ENCODE results near the gene STX16. TPM values are rescaled to one million over a fixed set of nuclear protein-coding genes. Genes with fewer than 3 reads are reported as not detected.
"Not testable (repeated sequence)": the region's sequence is repeated elsewhere in the genome, so short reads cannot be mapped to it uniquely, and the experiment has no call there.

Gene STX16
- total RNA-seq, 1 experiment from 2014 or later = 21.4 TPM

DNA sequence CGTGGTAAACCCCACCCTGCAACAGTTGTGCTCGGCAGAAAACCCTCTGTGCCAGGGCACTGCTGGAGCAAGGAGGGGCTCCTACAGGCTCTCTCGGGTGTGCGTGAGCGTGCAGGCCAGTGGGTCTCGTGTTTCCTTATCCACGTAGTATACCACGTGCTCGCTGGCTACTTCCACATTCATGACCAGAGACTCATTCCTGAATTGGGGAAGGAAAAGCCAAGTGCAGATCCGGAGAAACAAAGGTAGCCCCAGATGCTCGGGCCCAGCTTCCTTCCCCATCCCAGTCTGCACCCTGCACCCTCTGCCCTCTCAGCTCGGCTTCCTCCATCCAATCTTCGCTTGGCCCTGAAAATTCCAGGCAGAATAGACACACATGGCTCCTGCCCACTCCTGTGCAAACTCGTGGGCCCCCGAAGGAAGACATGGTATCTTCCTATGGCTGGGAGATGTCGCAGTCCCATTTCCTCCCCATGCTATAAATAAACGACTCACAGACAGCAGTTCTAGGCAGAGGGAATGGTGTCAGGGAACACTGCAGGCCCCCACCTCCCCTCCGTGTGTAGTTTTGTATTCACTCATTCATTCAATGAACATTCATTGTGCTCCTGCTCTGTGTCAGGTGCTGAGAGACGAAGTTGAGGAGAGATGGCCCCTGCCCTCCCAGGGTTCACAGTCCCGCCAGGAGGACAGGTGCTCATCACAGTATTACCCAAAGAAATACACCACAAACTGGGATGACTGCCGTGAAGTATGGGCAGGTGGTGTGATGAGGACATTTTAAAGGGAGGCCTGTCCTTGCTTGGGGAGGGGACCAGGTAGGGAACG lies 71.1 kb downstream of the STX16 start:
- no peak for DNase-seq (ENCODE audit: low read depth)

DNA sequence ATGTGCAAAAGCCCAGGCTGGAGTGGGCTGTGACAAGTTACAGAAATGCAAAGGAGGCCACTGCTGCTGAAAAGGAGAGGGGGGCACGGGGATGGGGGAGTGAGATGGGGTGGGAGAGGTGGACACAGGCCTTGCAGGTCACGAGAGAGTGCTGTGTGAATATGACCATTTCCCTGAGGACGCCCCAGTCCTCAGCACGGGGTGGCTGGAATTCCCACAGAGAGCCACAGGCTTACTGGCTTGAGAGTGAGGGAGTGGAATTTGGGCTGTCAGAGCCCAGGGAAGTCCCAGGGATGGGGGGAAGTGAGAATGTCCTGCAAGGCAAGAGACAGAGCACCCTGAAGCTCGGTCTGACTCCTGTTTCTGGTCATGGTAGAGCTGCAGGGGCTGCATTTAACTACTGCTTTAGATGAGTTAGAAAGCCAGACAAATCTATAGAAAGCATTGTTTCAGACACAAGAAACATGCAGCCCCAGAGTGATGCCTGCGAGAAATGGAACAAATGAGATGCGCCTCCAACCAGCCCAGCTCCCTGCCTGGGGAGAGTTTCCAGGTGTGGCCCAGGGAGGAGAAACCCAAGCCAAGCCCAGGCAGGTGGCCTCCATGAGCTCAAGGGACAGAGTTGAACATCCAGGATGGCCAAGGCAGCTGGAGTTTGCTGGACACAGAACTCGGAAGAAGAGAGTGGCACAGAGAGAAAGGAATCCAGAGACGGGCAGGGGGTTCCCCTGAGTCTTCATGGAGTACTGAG lies 72.0 kb downstream of the STX16 start:
- DNase-seq (ENCODE audit: low read depth) = no peak

DNA sequence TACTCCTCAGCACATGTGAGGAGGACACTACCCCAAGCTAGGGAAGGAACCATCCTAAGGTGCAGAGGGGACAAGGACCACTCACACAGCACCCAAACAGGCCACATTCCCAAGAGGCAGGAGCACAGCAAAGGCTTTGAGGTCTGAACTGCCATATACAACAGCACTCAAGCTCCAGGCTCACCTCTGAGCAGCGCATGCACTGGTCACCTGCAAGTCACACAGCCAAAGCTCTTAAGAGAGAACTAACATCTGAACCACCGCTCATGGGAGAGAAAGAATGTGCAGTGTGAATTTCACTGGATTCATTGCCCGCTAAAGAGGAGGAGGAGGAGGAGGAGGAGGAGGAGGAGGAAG lies 72.5 kb downstream of the STX16 start:
- no peak for DNase-seq (ENCODE audit: low read depth)

DNA sequence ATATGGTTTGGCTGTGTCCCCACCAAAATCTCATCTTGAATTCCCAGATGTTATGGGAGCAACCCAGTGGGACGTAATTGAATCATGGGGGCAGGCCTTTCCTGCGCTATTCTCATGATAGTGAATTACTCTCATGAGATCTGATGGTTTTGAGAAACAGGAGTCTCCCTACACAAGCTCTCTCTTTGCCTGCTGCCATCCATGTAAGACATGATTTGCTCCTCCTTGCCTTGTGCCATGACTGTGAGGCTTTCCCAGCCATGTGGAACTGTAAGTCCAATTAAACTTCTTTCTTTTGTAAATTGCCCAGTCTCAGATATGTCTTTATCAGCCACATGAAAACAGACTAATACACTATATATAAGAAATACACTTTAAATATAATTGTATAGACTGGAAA lies 75.1 kb downstream of the STX16 start:
- DNase-seq (ENCODE audit: low read depth) = not testable (repeated sequence)

Other genes with a start within 250 kb of the STX16 start
- 0.27 and 1.0 TPM in 2 replicates for gene APCDD1L, start 135.9 kb upstream of the STX16 start, total RNA-seq (2014; rRNA removed; shearing (Covaris generic))
- gene NPEPL1, start 41.5 kb downstream of the STX16 start, total RNA-seq (2014; rRNA removed; shearing (Covaris generic)) = 0.13 and 0.40 TPM in 2 replicates
- gene GNAS-AS1, start 199.6 kb downstream of the STX16 start, total RNA-seq (2014; rRNA removed; shearing (Covaris generic)) = 5.0 and 6.0 TPM in 2 replicates
- gene GNAS, start 201.4 kb downstream of the STX16 start, total RNA-seq (2014; rRNA removed; shearing (Covaris generic)) = 363 and 418 TPM in 2 replicates

Data from HT1080 (cell line).